Mammary epithelial cell (primary cell): ENCODE results near the gene TSGA10IP.

ENCODE experiments used
- EZH2 ChIP-seq: IDR thresholded peaks from 2 replicates; pipeline ENCODE4 v1.6.1; 2012; ENCODE audit warnings: low read length, inconsistent platforms, borderline replicate concordance
- TF ChIP-seq, protein P1 (sequence below), 2 donors: IDR thresholded peaks in 1 of 2; conservative IDR thresholded peaks in 1 of 2; 2 replicates each; pipeline ENCODE4 v1.5.1; 2011 to 2012; ENCODE audit warnings: inconsistent platforms in 2 of 2, low read length in 2 of 2, mild to moderate bottlenecking in 2 of 2, control low read depth in 1 of 2, low read depth in 1 of 2; ENCODE audit not compliant: insufficient read depth in 1 of 2; ENCODE audit errors: extremely low read depth in 1 of 2

DNA sequence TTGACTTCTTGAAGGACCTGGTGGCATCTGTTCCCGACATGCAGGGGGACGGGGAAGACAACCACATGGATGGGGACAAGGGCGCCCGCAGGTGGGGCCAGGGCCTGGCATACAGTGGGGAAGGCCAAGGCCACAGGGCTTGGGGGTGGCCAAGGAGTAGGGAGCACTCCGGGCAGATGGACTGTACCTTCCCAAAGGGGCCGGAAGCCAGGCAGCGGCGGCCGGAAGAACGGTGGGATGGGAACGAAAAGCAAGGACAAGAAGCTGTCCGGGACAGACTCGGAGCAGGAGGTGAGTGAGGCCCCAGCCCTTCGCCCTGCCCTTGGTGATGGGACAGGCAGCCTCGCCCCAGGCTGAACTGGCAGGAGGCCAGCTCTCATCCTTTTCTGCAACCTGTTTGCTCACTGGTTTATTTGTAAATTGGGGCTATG lies 24.9 kb upstream of the TSGA10IP start:
- no peak for TF ChIP-seq EZH2
- TF ChIP-seq, protein P1, sequence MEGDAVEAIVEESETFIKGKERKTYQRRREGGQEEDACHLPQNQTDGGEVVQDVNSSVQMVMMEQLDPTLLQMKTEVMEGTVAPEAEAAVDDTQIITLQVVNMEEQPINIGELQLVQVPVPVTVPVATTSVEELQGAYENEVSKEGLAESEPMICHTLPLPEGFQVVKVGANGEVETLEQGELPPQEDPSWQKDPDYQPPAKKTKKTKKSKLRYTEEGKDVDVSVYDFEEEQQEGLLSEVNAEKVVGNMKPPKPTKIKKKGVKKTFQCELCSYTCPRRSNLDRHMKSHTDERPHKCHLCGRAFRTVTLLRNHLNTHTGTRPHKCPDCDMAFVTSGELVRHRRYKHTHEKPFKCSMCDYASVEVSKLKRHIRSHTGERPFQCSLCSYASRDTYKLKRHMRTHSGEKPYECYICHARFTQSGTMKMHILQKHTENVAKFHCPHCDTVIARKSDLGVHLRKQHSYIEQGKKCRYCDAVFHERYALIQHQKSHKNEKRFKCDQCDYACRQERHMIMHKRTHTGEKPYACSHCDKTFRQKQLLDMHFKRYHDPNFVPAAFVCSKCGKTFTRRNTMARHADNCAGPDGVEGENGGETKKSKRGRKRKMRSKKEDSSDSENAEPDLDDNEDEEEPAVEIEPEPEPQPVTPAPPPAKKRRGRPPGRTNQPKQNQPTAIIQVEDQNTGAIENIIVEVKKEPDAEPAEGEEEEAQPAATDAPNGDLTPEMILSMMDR (conservative IDR thresholded peaks at IDR 0.05 in 1 of 2, IDR thresholded peaks at IDR 0.05 in 1 of 2; ENCODE audit: extremely low read depth in 1 of 2, insufficient read depth in 1 of 2, low read depth in 1 of 2, low read length in 2 of 2): no peak
